NCI-H446 (cell line): ENCODE results near the gene CCDC186.
"Not testable (repeated sequence)": the region's sequence is repeated elsewhere in the genome, so short reads cannot be mapped to it uniquely, and the experiment has no call there.

Source experiments
- DNase-seq, 2 experiments: peaks; one replicate each; lab custom pipeline; 2025; lab: John Stamatoyannopoulos, UW

Gene CCDC186

GRCh38 chr10:114173603-114173920 is 441 bp downstream of the CCDC186 start:
- DNase-seq: no peak

DNA sequence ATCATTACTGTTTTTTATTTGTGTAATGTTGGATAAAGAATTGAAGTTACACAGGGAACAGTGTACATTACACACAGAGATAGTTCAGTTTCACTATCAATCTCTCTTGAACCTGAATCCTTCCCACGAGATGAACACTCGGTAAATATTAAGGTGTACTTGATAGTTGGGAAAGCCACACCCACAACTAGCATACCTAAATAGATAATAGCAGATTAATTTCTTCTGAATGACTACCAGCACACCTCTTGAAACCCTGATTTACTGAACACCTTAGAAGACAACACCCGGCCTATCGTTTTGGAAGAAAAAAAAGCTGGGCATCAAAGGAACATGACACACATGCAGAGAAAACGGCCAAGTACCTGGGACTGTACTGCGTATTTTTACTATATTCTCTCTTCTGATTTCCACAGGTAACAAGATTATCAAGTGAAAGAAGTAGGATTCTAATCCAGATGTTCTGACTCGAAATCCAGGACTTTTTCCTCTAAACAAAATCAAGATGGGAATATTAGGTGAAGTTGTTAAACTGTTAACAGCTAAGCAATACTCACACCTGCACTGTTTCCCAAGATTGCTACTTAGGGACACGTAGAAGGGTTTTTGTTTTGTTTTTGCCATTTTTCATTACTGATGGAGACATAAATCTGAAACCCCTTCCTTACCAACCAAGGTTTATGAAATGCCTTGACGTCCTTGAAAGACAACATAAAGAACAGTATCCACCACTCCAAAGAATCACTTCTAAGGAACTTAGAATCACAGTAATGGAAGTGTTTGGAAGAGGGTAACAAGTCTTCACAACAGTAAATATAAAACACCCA is 1.0 kb downstream of the CCDC186 start:
- DNase-seq: peak in 1 of 2 experiments; percentile 5

DNA sequence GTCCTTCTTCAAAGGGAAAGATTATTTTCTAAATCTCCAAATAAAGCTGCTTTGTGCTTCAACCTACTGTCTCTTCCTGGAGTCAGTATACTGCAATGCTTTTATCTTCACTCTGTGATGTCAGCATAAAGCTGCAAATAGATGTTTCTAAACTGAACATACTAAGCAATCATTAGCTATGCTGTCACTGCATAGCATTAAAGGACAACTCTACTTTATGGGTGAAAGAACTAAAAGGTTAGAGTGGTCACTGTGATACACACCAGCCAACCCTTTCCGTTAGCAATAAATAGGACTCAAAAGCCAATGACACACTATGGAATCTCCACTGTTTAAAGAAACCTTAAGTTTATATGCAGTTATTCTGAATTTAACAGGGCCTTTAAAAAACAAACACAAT is 1.8 kb downstream of the CCDC186 start:
- no peak for DNase-seq

GRCh38 chr10:114168450-114169009 is 5.5 kb downstream of the CCDC186 start:
- DNase-seq: no peak

DNA sequence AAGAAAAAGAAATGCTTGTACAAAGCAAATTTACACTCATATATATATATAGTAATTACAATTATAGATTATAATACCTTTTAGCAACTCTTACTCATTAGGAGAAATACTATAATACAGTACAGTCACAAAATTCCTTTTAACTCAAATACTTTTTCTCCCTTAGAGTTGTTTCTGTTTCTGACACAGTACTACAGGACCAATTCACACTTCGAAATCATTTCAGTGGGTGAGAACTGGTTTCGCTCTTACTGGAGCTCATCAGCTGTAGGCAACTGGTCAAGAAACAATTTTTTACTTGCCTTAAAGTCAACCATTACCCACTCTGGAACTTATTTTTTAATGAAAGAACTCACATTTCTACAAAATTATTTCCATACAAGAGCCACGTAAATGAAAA is 6.0 kb downstream of the CCDC186 start:
- DNase-seq: no peak

DNA sequence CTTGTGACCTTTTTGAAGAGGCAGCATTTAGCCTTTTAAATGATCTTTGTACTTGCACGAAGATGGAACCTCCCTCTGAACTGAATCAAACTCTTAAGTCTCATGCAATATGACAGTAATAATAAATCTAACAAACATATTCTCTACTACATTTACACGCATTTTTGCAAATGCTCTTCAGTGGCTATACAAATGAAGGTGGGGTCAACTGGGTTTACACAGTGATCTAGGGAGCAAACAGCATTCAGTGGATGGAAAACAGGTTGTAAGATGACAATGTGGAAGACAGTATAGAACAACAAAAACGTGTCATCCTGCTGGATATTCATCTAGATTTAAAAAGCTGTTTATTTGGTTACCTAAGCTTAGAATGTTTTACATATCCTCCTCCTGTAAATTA is 7.5 kb downstream of the CCDC186 start:
- no peak for DNase-seq

- DNase-seq: no peak
Measured at GRCh38 chr10:114166043-114166442, 8.0 kb downstream of the CCDC186 start.

- DNase-seq: no peak
Measured at GRCh38 chr10:114163062-114163461, 10.9 kb downstream of the CCDC186 start.

GRCh38 chr10:114157912-114158311 is 16.1 kb downstream of the CCDC186 start:
- no peak for DNase-seq

DNA sequence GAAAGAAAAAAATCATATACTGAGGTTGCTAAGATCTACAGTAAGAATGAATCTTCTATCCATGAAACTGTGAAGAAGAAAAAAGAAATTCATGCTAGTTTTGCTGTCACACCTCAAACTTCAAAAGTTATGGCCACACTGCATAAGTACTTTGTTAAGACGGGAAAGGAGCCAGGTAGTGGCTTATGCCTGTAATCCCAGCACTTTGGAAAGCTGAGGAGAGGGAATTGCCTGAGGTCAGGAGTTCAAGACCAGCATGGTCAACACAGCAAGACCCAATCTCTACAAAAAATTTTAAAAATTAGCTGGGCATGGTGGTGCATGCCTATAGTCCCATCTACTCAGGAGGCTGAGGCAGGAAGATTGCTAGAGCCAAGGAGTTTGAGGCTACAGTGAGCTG is 22.1 kb downstream of the CCDC186 start:
- DNase-seq: no peak

DNA sequence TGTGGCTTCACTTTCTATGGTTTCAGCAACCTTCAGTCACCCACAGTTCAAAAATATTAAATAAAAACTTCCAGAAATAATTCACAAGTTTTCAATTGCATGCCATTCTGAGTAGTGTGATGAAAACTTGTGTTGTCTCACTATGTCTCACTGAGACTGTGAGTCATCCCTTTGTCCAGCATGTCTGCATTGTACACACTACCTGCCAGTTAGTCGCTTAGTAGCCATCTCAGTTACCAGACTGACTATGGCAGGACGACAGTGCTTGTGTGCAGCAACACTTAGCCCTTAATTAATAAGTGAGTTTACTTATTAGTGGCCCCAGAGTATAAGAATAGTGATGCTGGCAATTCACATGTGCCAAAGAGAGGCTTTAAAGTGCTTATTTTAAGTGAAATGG is 22.5 kb downstream of the CCDC186 start:
- DNase-seq: no peak

GRCh38 chr10:114149476-114149875 is 24.5 kb downstream of the CCDC186 start:
- DNase-seq: not testable (repeated sequence)

DNA sequence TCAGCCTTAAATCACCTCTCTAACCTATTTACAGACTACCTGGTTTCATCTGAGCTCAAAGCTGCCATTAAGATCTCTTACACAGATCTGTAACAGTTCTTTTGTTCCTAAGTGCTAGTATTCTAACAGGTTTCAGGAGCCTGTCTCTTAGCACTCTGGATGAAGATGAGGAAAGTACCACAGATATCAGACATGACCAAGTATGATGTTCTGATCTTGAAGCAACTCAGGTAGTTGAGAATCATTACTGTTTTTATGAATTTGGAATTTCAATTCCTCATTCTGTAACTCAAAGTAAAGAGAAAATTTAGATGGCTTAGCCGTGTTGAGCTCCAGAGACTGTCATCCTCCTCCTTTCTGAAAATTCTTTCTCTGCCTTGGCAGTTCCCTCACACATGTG is 30.8 kb downstream of the CCDC186 start:
- no peak for DNase-seq

DNA sequence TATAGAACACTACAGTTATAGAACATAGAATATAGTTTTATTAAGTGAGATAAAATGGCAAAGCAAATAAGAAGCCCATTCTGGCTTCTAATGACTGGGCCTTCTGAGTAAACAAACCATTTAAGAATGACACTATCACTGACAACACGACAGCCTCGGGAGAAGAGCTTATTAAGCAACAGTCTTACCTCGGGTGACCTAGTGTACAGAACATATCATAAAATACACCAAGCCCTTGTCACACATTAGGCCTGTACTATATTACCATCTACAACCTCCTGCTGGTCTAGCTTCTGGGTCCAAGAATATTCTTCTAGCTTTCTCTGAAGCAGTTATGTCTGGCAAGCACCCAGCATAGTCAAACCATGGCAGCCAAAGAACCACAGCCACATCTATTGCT is 32.0 kb downstream of the CCDC186 start:
- no peak for DNase-seq

- DNase-seq: not testable (repeated sequence)
Measured at GRCh38 chr10:114140827-114141226, 33.2 kb downstream of the CCDC186 start.

DNA sequence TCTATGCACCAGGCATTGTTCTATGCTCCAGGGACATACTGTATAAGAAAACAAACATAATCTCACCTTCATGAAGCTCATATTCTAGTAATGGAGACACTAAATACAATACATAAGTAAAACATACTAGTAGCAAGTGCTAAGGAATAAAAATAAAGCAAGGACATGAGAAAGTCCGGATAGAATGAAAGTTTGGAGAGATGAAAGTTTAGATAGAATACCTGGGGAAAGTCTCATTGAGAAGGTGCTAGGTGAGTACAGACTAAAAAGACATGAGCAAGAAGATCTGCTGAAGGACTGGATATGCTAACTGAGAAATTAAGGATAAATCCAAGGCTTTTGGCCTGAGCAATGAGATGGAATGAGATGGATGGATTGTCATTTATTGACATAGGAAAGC is 34.0 kb downstream of the CCDC186 start:
- no peak for DNase-seq

- DNase-seq: no peak
Measured at GRCh38 chr10:114138581-114138980, 35.4 kb downstream of the CCDC186 start.

GRCh38 chr10:114135476-114135875 is 38.5 kb downstream of the CCDC186 start:
- no peak for DNase-seq

GRCh38 chr10:114131094-114131493 is 42.9 kb downstream of the CCDC186 start:
- DNase-seq: no peak

GRCh38 chr10:114121031-114121430 is 53.0 kb downstream of the CCDC186 start:
- no peak for DNase-seq

GRCh38 chr10:114118514-114118913 is 55.5 kb downstream of the CCDC186 start:
- no peak for DNase-seq

- no peak for DNase-seq
Measured at GRCh38 chr10:114117728-114118127, 56.3 kb downstream of the CCDC186 start.

- DNase-seq: no peak
Measured at GRCh38 chr10:114115661-114116445, 58.1 kb downstream of the CCDC186 start.
